Liver (tissue), 3 donors: Measurements from ENCODE around the gene INTS15.

ENCODE experiments used
- GABPA ChIP-seq, 2 donors: IDR thresholded peaks in 1 of 2; conservative IDR thresholded peaks in 1 of 2; 2 replicates each; pipeline ENCODE4 v1.6.1; 2016; ENCODE audit warnings: antibody characterized with exemption in 2 of 2, mild to moderate bottlenecking in 1 of 2, moderate library complexity in 1 of 2
- HNF4A ChIP-seq, 2 donors: conservative IDR thresholded peaks; 2 replicates each; pipeline ENCODE4 v1.6.1; 2016; ENCODE audit warnings: antibody characterized with exemption in 2 of 2, mild to moderate bottlenecking in 2 of 2
- NR2F2 ChIP-seq: IDR thresholded peaks from 2 replicates; pipeline ENCODE4 v1.6.1; 2016; ENCODE audit warnings: antibody characterized with exemption
- RAD21 ChIP-seq, 2 donors: IDR thresholded peaks; 2 replicates each; pipeline ENCODE4 v1.6.1; 2016; ENCODE audit warnings: antibody characterized with exemption in 2 of 2, mild to moderate bottlenecking in 2 of 2
- SP1 ChIP-seq: IDR thresholded peaks from 2 replicates; pipeline ENCODE4 v1.6.1; 2018; ENCODE audit warnings: antibody characterized with exemption, mild to moderate bottlenecking
- TAF1 ChIP-seq: conservative IDR thresholded peaks from 2 replicates; pipeline ENCODE4 v1.6.1; 2016; ENCODE audit warnings: antibody characterized with exemption, mild to moderate bottlenecking
- YY1 ChIP-seq: IDR thresholded peaks from 2 replicates; pipeline ENCODE4 v1.6.1; 2016; ENCODE audit warnings: antibody characterized with exemption, mild to moderate bottlenecking
- TF ChIP-seq, protein P1 (sequence below): IDR thresholded peaks from 2 replicates; pipeline ENCODE4 v1.6.1; 2016; ENCODE audit warnings: antibody characterized with exemption
- TF ChIP-seq, protein P2 (sequence below): fragments of 150-350 bp; IDR thresholded peaks from 2 replicates; pipeline ENCODE4 v1.5.1; 2017; ENCODE audit warnings: improper control_type of control experiment, low read depth, low read length; ENCODE audit not compliant: missing input control
- TF ChIP-seq, protein P3 (sequence below): IDR thresholded peaks from 2 replicates; pipeline ENCODE4 v1.6.1; 2016; ENCODE audit warnings: antibody characterized with exemption
- TF ChIP-seq, protein P4 (sequence below): IDR thresholded peaks from 2 replicates; pipeline ENCODE4 v1.6.1; 2016; ENCODE audit warnings: antibody characterized with exemption, mild to moderate bottlenecking
- donor health status: healthy.
- donor health status: healthy.

DNA sequence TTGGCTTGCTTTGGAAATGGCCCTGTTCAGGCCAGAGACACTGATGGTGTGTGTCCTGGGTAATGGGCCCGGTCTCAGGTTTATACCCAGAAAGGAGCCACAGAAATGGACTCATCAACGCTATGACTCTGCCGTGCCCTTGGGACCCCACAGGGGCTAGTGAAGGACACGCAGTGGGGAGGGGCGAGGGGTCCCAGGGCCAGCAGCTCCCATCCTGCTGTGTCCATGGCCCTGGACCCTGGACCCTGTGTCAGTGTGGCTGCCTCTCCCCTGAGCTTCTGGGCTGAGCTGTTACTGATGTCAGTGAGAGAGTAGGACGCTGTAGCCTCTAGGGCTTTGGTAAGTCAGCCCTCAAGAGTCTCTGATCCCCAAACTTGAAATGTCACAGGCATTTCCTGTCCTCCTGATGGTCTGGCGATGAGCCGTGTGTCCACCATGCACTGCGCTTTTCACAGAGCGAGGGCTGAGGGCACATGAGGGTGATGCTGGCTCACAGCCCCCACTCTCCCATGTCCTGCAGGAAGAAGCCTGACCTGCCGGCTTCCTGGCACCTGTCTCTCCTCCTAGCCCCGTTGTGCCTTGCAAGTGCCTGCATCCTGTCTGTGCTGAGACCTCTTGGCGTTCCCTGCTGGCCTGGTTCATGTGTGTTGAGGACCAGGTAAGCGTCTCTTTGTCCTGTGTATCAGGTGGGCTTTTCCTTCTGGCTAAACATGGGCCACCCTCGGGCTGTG is 51.6 kb downstream of the INTS15 start:
- TF ChIP-seq, protein P1, sequence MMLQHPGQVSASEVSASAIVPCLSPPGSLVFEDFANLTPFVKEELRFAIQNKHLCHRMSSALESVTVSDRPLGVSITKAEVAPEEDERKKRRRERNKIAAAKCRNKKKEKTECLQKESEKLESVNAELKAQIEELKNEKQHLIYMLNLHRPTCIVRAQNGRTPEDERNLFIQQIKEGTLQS, result no peak
- TF ChIP-seq SP1 (no peak), YY1 (no peak), RAD21 (IDR thresholded peaks at IDR 0.05) (no peak), TAF1 (no peak), HNF4A (conservative IDR thresholded peaks at IDR 0.05) (no peak), NR2F2 (no peak), GABPA (IDR thresholded peaks at IDR 0.05 in 1 of 2, conservative IDR thresholded peaks at IDR 0.05 in 1 of 2) (no peak)
- TF ChIP-seq, protein P2, sequence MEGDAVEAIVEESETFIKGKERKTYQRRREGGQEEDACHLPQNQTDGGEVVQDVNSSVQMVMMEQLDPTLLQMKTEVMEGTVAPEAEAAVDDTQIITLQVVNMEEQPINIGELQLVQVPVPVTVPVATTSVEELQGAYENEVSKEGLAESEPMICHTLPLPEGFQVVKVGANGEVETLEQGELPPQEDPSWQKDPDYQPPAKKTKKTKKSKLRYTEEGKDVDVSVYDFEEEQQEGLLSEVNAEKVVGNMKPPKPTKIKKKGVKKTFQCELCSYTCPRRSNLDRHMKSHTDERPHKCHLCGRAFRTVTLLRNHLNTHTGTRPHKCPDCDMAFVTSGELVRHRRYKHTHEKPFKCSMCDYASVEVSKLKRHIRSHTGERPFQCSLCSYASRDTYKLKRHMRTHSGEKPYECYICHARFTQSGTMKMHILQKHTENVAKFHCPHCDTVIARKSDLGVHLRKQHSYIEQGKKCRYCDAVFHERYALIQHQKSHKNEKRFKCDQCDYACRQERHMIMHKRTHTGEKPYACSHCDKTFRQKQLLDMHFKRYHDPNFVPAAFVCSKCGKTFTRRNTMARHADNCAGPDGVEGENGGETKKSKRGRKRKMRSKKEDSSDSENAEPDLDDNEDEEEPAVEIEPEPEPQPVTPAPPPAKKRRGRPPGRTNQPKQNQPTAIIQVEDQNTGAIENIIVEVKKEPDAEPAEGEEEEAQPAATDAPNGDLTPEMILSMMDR, result no peak
- TF ChIP-seq, protein P3, sequence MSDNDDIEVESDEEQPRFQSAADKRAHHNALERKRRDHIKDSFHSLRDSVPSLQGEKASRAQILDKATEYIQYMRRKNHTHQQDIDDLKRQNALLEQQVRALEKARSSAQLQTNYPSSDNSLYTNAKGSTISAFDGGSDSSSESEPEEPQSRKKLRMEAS, result no peak
- TF ChIP-seq, protein P4, sequence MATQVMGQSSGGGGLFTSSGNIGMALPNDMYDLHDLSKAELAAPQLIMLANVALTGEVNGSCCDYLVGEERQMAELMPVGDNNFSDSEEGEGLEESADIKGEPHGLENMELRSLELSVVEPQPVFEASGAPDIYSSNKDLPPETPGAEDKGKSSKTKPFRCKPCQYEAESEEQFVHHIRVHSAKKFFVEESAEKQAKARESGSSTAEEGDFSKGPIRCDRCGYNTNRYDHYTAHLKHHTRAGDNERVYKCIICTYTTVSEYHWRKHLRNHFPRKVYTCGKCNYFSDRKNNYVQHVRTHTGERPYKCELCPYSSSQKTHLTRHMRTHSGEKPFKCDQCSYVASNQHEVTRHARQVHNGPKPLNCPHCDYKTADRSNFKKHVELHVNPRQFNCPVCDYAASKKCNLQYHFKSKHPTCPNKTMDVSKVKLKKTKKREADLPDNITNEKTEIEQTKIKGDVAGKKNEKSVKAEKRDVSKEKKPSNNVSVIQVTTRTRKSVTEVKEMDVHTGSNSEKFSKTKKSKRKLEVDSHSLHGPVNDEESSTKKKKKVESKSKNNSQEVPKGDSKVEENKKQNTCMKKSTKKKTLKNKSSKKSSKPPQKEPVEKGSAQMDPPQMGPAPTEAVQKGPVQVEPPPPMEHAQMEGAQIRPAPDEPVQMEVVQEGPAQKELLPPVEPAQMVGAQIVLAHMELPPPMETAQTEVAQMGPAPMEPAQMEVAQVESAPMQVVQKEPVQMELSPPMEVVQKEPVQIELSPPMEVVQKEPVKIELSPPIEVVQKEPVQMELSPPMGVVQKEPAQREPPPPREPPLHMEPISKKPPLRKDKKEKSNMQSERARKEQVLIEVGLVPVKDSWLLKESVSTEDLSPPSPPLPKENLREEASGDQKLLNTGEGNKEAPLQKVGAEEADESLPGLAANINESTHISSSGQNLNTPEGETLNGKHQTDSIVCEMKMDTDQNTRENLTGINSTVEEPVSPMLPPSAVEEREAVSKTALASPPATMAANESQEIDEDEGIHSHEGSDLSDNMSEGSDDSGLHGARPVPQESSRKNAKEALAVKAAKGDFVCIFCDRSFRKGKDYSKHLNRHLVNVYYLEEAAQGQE, result no peak
